Sigmoid colon (tissue), 4 donors: Measurements from ENCODE around the gene LSM12.

Source experiments
- EP300 ChIP-seq, 4 donors: sonication (generic); formaldehyde crosslinking; IDR thresholded peaks; one replicate each; pipeline ENCODE4 v1.6.1; 2017; ENCODE audit warnings: antibody characterized with exemption in 4 of 4
- POLR2A ChIP-seq, 2 donors: fragments of 450-650 bp; IDR thresholded peaks; one replicate each; pipeline ENCODE4 v1.6.1; 2016; ENCODE audit warnings: antibody characterized with exemption in 2 of 2, mild to moderate bottlenecking in 2 of 2, moderate library complexity in 2 of 2
- POLR2AphosphoS5 ChIP-seq, 4 donors: sonication (generic); formaldehyde crosslinking; IDR thresholded peaks; one replicate each; pipeline ENCODE4 v1.6.1; 2017; ENCODE audit warnings: antibody characterized with exemption in 4 of 4
- TF ChIP-seq, protein P1 (sequence below), 4 experiments: fragments of 450-650 bp in 3 of 4; fragments of 200-600 bp in 1 of 4; IDR thresholded peaks; one replicate each; pipeline ENCODE4 v1.5.1; 2016 to 2019; ENCODE audit warnings: antibody characterized with exemption in 4 of 4, mild to moderate bottlenecking in 3 of 4, moderate library complexity in 2 of 4

DNA sequence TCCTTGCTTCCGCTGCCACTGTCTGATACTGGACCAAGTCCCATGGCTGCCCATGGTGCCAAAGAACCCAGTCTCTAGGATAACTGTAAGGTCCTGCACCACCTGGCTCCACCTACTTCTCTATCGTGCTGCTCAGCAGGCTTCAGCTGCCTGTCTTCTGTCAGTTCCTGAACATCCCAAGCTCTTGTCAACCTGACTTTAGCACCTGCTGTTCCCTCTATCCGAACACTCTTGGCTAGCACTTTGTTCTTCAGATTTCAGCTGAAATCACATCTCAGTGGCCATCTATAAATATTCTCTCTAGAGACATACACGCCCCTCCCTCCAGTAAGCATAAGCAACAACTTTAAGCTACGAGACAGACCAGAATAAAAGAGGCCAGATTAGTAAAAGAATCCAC is 36.7 kb downstream of the LSM12 start:
- TF ChIP-seq EP300 (IDR thresholded peaks at IDR 0.05) (no peak), POLR2A (IDR thresholded peaks at IDR 0.05) (no peak), POLR2AphosphoS5 (IDR thresholded peaks at IDR 0.05) (no peak)
- TF ChIP-seq, protein P1, sequence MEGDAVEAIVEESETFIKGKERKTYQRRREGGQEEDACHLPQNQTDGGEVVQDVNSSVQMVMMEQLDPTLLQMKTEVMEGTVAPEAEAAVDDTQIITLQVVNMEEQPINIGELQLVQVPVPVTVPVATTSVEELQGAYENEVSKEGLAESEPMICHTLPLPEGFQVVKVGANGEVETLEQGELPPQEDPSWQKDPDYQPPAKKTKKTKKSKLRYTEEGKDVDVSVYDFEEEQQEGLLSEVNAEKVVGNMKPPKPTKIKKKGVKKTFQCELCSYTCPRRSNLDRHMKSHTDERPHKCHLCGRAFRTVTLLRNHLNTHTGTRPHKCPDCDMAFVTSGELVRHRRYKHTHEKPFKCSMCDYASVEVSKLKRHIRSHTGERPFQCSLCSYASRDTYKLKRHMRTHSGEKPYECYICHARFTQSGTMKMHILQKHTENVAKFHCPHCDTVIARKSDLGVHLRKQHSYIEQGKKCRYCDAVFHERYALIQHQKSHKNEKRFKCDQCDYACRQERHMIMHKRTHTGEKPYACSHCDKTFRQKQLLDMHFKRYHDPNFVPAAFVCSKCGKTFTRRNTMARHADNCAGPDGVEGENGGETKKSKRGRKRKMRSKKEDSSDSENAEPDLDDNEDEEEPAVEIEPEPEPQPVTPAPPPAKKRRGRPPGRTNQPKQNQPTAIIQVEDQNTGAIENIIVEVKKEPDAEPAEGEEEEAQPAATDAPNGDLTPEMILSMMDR (IDR thresholded peaks at IDR 0.05), result no peak
